ENCODE measurements around the gene TTYH3.
A peak's percentile ranks its signal among the peaks of the same experiment; 100 is the strongest.

The TTYH3 gene

DNA sequence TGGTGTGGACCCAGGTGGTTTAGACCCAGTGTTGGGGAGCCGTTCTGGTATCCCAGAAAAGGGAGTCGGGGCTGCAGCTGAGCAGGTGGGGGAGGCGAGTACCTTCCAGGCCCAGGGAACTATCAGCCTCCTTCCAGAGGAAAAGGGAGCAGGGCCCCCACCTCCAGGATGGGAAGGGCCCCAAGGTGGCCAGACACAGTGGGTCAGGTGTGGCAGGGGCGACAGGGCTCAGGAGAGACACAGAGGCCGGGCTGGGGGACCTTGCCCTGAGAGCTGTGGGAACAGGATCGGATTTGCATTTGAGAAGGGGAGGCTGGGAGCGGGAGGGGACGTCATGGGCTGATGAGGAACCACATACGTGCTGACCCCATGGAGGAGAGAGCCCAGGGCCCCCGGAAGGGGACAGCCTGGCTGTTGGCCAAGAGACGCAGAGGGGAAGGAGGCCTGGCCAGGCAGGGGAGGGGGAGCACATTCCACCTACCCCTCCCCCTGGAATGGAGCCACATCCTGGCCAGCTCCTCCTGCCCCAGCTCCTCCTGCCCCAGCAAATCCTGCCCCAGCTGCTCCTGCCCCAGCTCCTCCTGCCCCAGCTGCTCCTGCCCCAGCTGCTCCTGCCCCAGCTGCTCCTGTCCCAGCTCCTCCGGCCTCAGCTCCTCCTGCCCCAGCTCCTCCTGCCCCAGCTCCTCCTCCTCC is 9.7 kb upstream of the TTYH3 start:
- Histone ChIP-seq H3K9me3 (ENCODE audit: control insufficient read depth, low read depth, low read length) (no peaks in the 10 kb centered on the region), H3K36me3 (ENCODE audit: control insufficient read depth, low read depth, low read length) (no peaks in the 10 kb centered on the region), H3K27ac (ENCODE audit: low read length) (peak overlapping the region; percentile 42), H3K4me3 (ENCODE audit: low read length) (no peak overlapping the region), H3K4me1 (ENCODE audit: control insufficient read depth, low read depth, low read length) (peaks cover 20% of the 10 kb centered on the region), H3K27me3 (ENCODE audit: control insufficient read depth, insufficient read depth, low read length) (no peaks in the 10 kb centered on the region), H3K9ac (ENCODE audit: low read length) (no peak overlapping the region)

DNA sequence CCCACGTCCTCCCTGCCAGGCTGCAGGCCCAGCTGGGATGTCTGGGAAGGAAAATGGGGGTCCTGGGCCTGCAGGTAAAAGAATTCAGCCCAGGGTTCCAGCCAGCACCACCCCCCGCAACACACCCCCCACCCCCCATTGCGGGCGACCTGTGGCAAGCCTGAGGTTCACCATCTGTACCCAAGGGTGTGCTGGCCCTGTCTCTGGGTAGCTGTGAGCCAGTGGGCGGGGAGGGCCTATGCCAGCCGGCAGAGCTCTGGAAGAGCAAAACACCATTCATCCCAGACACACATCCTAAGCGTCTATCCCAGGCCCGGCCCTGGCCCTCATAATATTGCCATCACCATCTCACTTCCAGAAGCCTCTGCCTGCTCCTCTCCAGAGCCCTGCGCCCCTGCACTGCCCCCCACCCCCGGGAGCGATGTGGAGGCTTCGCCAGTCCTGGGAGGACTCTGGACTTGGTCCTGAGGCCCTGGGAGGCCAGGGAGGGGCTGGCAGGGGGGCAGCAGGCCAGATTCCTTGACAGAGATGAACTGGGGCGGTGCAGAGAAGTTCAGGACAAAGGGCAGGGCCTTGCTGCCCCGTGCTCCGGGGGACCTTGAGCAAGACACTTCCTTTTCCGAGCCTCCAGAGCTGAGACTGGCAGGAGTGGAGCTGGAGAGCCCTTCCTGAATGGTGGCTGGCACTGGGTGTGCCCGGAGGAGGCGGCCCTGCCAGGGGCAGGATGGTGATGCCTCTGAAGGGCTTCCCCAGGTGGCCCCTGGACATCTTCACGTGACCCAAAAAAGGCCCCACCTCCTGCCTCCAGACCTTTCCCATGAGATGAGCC is 8.7 kb upstream of the TTYH3 start:
- Histone ChIP-seq H3K9ac (ENCODE audit: low read length) (no peak overlapping the region), H3K36me3 (ENCODE audit: control insufficient read depth, low read depth, low read length) (no peaks in the 10 kb centered on the region), H3K9me3 (ENCODE audit: control insufficient read depth, low read depth, low read length) (no peaks in the 10 kb centered on the region), H3K27ac (ENCODE audit: low read length) (no peak overlapping the region), H3K4me3 (ENCODE audit: low read length) (no peak overlapping the region), H3K27me3 (ENCODE audit: control insufficient read depth, insufficient read depth, low read length) (no peaks in the 10 kb centered on the region), H3K4me1 (ENCODE audit: control insufficient read depth, low read depth, low read length) (peaks cover 14% of the 10 kb centered on the region)

- no peak overlapping the region for H3K27ac ChIP-seq (ENCODE audit: low read length)
- no peaks in the 10 kb centered on the region for H3K9me3 ChIP-seq (ENCODE audit: control insufficient read depth, low read depth, low read length)
- H3K4me3 ChIP-seq (ENCODE audit: low read length), result no peak overlapping the region
- H3K36me3 ChIP-seq (ENCODE audit: control insufficient read depth, low read depth, low read length), result no peaks in the 10 kb centered on the region
- H3K4me1 ChIP-seq (ENCODE audit: control insufficient read depth, low read depth, low read length), result peaks cover 14% of the 10 kb centered on the region
- no peaks in the 10 kb centered on the region for H3K27me3 ChIP-seq (ENCODE audit: control insufficient read depth, insufficient read depth, low read length)
- no peak overlapping the region for H3K9ac ChIP-seq (ENCODE audit: low read length)
Observed at GRCh38 chr7:2623698-2624014, 8.1 kb upstream of the TTYH3 start.

DNA sequence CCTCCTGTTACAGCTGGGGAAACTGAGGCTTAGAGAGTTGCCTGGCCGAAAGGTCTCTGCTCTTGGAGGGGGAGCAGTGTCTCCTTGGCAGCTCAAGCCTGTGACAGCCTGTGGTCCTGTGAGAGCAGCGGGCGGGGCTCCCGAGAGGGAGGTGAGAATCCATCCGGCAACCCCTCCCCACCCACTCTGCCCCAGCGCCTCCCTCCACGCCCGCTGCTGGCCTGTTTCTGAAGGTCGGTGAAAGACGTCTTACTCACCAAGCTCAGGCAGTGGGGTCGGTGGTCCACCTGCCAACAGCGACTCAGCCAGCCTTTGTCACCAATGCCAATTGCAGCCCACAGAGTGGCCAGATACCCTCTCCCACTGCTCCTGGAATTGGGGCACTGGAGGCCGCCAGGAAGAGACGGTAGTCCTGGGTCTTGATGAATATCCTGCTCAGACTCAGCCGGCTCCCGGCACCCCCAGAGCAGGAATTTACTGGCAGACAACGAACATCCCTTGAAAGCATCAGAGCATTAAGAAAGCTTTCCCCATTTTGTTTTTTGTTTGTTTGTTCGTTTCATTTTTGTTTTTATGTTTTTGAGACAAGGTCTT is 7.4 kb upstream of the TTYH3 start:
- H3K36me3 ChIP-seq (ENCODE audit: control insufficient read depth, low read depth, low read length), result no peaks in the 10 kb centered on the region
- no peak overlapping the region for H3K4me3 ChIP-seq (ENCODE audit: low read length)
- no peak overlapping the region for H3K27ac ChIP-seq (ENCODE audit: low read length)
- H3K9ac ChIP-seq (ENCODE audit: low read length), result no peak overlapping the region
- no peaks in the 10 kb centered on the region for H3K9me3 ChIP-seq (ENCODE audit: control insufficient read depth, low read depth, low read length)
- H3K27me3 ChIP-seq (ENCODE audit: control insufficient read depth, insufficient read depth, low read length), result no peaks in the 10 kb centered on the region
- peaks cover 14% of the 10 kb centered on the region for H3K4me1 ChIP-seq (ENCODE audit: control insufficient read depth, low read depth, low read length)

DNA sequence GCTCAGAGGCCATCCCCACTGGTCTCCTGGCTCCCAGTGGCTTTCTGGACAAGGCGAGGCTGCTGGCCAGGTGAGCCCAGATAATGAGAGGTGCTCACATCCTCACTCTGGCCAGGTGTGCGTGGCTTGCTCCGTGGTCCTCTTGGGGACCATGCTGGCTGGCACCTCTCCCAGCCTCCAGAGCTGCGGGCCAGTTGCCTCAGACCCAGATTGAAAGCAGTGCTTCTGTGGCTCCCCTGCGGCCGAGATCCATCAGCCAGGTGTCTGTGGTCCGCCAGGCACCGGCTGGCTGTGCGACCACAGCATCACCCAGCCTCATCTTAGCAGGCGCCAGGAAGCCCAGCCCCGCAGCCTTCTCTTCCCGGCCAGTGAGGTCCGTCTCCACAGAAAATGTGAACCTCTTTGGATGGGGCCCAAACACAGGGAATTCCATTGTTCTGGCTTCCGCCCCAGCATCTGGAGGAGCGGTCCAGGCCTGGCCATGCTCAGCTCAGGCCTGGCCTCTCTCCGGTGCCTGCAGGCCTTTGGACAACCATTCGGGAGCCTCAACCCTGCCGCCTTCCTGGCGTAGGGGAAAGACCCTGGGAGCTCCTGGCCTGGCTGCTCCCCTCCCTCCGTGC is 5.2 kb upstream of the TTYH3 start:
- no peak overlapping the region for H3K9ac ChIP-seq (ENCODE audit: low read length)
- no peak overlapping the region for H3K27ac ChIP-seq (ENCODE audit: low read length)
- no peak overlapping the region for H3K4me3 ChIP-seq (ENCODE audit: low read length)
- H3K4me1 ChIP-seq (ENCODE audit: control insufficient read depth, low read depth, low read length), result peaks cover 6% of the 10 kb centered on the region
- no peaks in the 10 kb centered on the region for H3K9me3 ChIP-seq (ENCODE audit: control insufficient read depth, low read depth, low read length)
- H3K36me3 ChIP-seq (ENCODE audit: control insufficient read depth, low read depth, low read length), result no peaks in the 10 kb centered on the region
- no peaks in the 10 kb centered on the region for H3K27me3 ChIP-seq (ENCODE audit: control insufficient read depth, insufficient read depth, low read length)

DNA sequence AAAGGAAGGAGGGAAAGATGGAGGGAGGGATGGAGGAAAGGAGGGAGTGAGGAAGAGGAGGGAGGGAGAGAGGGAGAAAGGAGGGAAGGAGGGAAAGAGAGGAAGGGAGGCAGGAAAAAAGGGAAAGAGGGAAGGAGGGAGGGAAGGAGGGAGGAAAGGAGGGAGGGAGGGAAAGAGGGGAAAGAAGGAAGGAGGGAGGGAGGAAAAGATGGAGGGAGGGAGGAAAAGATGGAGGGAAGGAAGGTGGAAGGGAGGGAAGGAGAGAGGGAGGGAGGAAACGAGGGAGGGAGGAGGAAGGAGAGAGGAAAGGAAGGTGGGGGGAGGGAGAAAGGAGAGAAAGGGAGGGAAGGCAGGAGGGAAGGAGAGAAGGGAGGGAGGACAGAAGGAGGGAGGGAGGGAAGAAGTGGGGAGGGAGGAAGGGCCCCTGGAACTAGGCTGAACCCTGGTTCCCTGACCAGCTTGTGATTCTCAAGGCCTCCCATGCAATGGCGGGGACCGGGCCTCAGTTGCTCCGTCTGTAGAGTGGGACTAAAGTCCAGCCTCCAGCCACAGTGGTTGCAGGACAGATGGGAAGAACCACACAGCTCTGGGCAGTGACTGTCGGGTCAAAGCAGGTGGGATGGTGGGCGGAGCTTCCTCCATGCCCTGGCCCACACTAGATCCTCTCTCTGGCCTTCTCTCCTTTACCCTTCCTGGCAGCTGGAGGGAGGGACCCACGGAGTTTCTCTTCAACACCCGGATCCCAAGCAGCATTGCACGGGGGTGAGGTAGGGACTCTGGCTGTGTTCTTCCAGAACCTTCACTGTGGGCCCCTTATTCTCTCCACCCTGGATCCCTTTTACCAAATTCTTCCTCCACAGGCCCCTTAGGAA is 4.3 kb upstream of the TTYH3 start:
- Histone ChIP-seq H3K4me3 (ENCODE audit: low read length) (no peak overlapping the region), H3K4me1 (ENCODE audit: control insufficient read depth, low read depth, low read length) (no peaks in the 10 kb centered on the region), H3K27me3 (ENCODE audit: control insufficient read depth, insufficient read depth, low read length) (no peaks in the 10 kb centered on the region), H3K27ac (ENCODE audit: low read length) (no peak overlapping the region), H3K36me3 (ENCODE audit: control insufficient read depth, low read depth, low read length) (no peaks in the 10 kb centered on the region), H3K9ac (ENCODE audit: low read length) (no peak overlapping the region), H3K9me3 (ENCODE audit: control insufficient read depth, low read depth, low read length) (no peaks in the 10 kb centered on the region)

GRCh38 chr7:2628130-2628482 is 3.7 kb upstream of the TTYH3 start:
- Histone ChIP-seq H3K27me3 (ENCODE audit: control insufficient read depth, insufficient read depth, low read length) (no peaks in the 10 kb centered on the region), H3K27ac (ENCODE audit: low read length) (no peak overlapping the region), H3K4me1 (ENCODE audit: control insufficient read depth, low read depth, low read length) (no peaks in the 10 kb centered on the region), H3K36me3 (ENCODE audit: control insufficient read depth, low read depth, low read length) (no peaks in the 10 kb centered on the region), H3K4me3 (ENCODE audit: low read length) (no peak overlapping the region), H3K9me3 (ENCODE audit: control insufficient read depth, low read depth, low read length) (no peaks in the 10 kb centered on the region), H3K9ac (ENCODE audit: low read length) (no peak overlapping the region)

DNA sequence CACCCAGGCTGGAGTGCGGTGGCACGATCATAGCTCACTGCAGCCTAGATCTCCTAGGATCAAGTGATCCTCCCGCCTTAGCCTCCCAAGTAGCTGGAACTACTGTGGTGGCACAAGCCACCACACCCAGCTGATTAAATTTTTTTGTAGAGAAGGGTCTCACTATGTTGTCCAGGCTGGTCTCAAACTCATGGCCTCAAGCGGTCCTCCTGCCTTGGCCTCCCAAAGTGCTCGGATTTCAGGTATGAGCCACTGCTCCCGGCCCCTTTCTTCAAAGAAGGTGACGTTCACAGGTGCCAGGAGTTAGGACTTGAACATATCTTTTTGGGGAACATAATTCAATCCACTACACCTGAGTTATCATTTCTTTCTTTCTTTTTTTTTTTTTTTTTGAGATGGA is 2.9 kb upstream of the TTYH3 start:
- Histone ChIP-seq H3K9ac (ENCODE audit: low read length) (no peak overlapping the region), H3K4me1 (ENCODE audit: control insufficient read depth, low read depth, low read length) (peaks cover 4% of the 10 kb centered on the region), H3K9me3 (ENCODE audit: control insufficient read depth, low read depth, low read length) (no peaks in the 10 kb centered on the region), H3K27ac (ENCODE audit: low read length) (no peak overlapping the region), H3K27me3 (ENCODE audit: control insufficient read depth, insufficient read depth, low read length) (no peaks in the 10 kb centered on the region), H3K4me3 (ENCODE audit: low read length) (no peak overlapping the region), H3K36me3 (ENCODE audit: control insufficient read depth, low read depth, low read length) (no peaks in the 10 kb centered on the region)

- Histone ChIP-seq H3K27me3 (ENCODE audit: control insufficient read depth, insufficient read depth, low read length) (no peaks in the 10 kb centered on the region), H3K4me3 (ENCODE audit: low read length) (no peak overlapping the region), H3K27ac (ENCODE audit: low read length) (no peak overlapping the region), H3K9ac (ENCODE audit: low read length) (no peak overlapping the region), H3K36me3 (ENCODE audit: control insufficient read depth, low read depth, low read length) (no peaks in the 10 kb centered on the region), H3K4me1 (ENCODE audit: control insufficient read depth, low read depth, low read length) (peaks cover 4% of the 10 kb centered on the region), H3K9me3 (ENCODE audit: control insufficient read depth, low read depth, low read length) (no peaks in the 10 kb centered on the region)
Observed at GRCh38 chr7:2629746-2630681, 1.8 kb upstream of the TTYH3 start.

- peak overlapping the region; percentile 85 for H3K9ac ChIP-seq (ENCODE audit: low read length)
Observed at GRCh38 chr7:2632733-2633537, 1.1 kb downstream of the TTYH3 start.

More at GRCh38 chr7:2632733-2633537, 1.1 kb downstream of the TTYH3 start:
- no peak overlapping the region for H3K27ac ChIP-seq (ENCODE audit: low read length)
- no peaks in the 10 kb centered on the region for H3K27me3 ChIP-seq (ENCODE audit: control insufficient read depth, insufficient read depth, low read length)
- no peaks in the 10 kb centered on the region for H3K9me3 ChIP-seq (ENCODE audit: control insufficient read depth, low read depth, low read length)
- no peaks in the 10 kb centered on the region for H3K36me3 ChIP-seq (ENCODE audit: control insufficient read depth, low read depth, low read length)
- peak overlapping the region; percentile 89 for H3K4me3 ChIP-seq (ENCODE audit: low read length)
- H3K4me1 ChIP-seq (ENCODE audit: control insufficient read depth, low read depth, low read length), result peaks cover 4% of the 10 kb centered on the region
